Panc1 (cell line): ENCODE data around the gene DPP4. TPM values are rescaled to one million over a fixed set of nuclear protein-coding genes. Genes with fewer than 3 reads are reported as not detected.
"Not testable (repeated sequence)": the region's sequence is repeated elsewhere in the genome, so short reads cannot be mapped to it uniquely, and the experiment has no call there.

Source experiments
- ATAC-seq: fragments of 200-7000 bp; cut with Tn5 transposase; 2 replicates; pipeline ENCODE4 v1.9.1; 2020; ENCODE audit warnings: mild to moderate bottlenecking, moderate library complexity
- BruUV-seq: library from RNA; stranded (reverse); fragments of 400-500 nt; replicated peaks from 2 replicates; lab custom pipeline; 2021; lab: Mats Ljungman, UMichigan
- CTCF ChIA-PET: fragments of 300-600 bp; sonication (Branson Sonifier 250); formaldehyde crosslinking; loops from one replicate; lab custom pipeline; 2022; ENCODE audit warnings: antibody characterized with exemption; lab: Charles Lee
- POLR2A ChIA-PET: fragments of 300-600 bp; sonication (Branson Sonifier 250); formaldehyde crosslinking; loops from one replicate; lab custom pipeline; 2022; ENCODE audit warnings: antibody characterized with exemption; lab: Charles Lee
- DNase-seq: peaks from one replicate; pipeline ENCODE4 v3.0.0-alpha.2; 2010; ENCODE audit warnings: low read depth, low spot score
- H3K27ac ChIP-seq: 2 replicates; pipeline ENCODE4 v1.5.1; 2011; ENCODE audit warnings: mild to moderate bottlenecking, low read length, inconsistent platforms
- H3K27me3 ChIP-seq: fragments of 200-500 bp; sonication (Bioruptor generic); 2 replicates; pipeline ENCODE4 v1.6.0; 2014; ENCODE audit warnings: low read length, inconsistent platforms; ENCODE audit not compliant: control insufficient read depth, insufficient read depth
- H3K36me3 ChIP-seq: fragments of 200-500 bp; sonication (Bioruptor generic); 2 replicates; pipeline ENCODE4 v1.5.1; 2014; ENCODE audit warnings: inconsistent platforms, mild to moderate bottlenecking, low read length, moderate library complexity; ENCODE audit not compliant: control insufficient read depth, insufficient read depth
- H3K4me1 ChIP-seq: 2 replicates; pipeline ENCODE4 v1.5.1; 2011; ENCODE audit warnings: inconsistent platforms, mild to moderate bottlenecking, low read length, moderate library complexity; ENCODE audit not compliant: control insufficient read depth, insufficient read depth
- H3K4me3 ChIP-seq, 2 experiments: 2 replicates each; pipeline ENCODE4 v1.5.1; 2011 to 2012; ENCODE audit warnings: low read depth in 2 of 2, low read length in 2 of 2, mild to moderate bottlenecking in 2 of 2, inconsistent platforms in 1 of 2, moderate library complexity in 1 of 2
- H3K9me3 ChIP-seq: fragments of 200-500 bp; sonication (Bioruptor generic); 2 replicates; pipeline ENCODE4 v1.5.1; 2014; ENCODE audit warnings: low read depth, mild to moderate bottlenecking, inconsistent platforms, low read length, moderate library complexity; ENCODE audit not compliant: control insufficient read depth, insufficient read depth
- CTCF ChIP-seq: fragments of 450-650 bp; IDR thresholded peaks from 2 replicates; pipeline ENCODE4 v1.5.1; 2017; ENCODE audit warnings: mild to moderate bottlenecking
- POLR2AphosphoS5 ChIP-seq: IDR thresholded peaks from 2 replicates; pipeline ENCODE4 v1.6.1; 2012; ENCODE audit warnings: mild to moderate bottlenecking, low read depth, low read length, moderate library complexity
- REST ChIP-seq, 2 experiments: IDR thresholded peaks; 2 replicates each; pipeline ENCODE4 v1.6.1; 2011 to 2012; ENCODE audit warnings: low read depth in 2 of 2, control low read depth in 1 of 2, low read length in 1 of 2, mild to moderate bottlenecking in 1 of 2, moderate library complexity in 1 of 2; ENCODE audit not compliant: insufficient read depth in 1 of 2
- SIN3A ChIP-seq: IDR thresholded peaks from 2 replicates; pipeline ENCODE4 v1.6.1; 2012; ENCODE audit warnings: low read depth, mild to moderate bottlenecking, low read length, moderate library complexity, borderline replicate concordance; ENCODE audit not compliant: insufficient read depth
- TCF7L2 ChIP-seq: IDR thresholded peaks from 2 replicates; pipeline ENCODE4 v1.6.1; 2011; ENCODE audit warnings: mild to moderate bottlenecking, low read depth, low read length, inconsistent platforms
- in situ Hi-C: cut with HindIII; loops from 2 replicates; pipeline ENCODE4 v1.10.0; 2016; ENCODE audit warnings: low sequenced_read_pairs, low pct_unique_long_range_greater_than_20kb
- intact Hi-C: fragments of 100-400 bp; cut with micrococcal nuclease; formaldehyde crosslinking; loops from one replicate; pipeline ENCODE4 v1.10.0; 2022; ENCODE audit not compliant: unreplicated experiment
- total RNA-seq: library from RNA; stranded (reverse); gene quantifications from one replicate; pipeline ENCODE4 v1.2.1, GENCODE V29; 2021; ENCODE audit not compliant: unreplicated experiment

Gene DPP4
- total RNA-seq, 1 experiment from 2014 or later: 0.23 TPM

- DNase-seq (no peak), ATAC-seq (no peak)
- intact Hi-C loops (no loop called here), in situ Hi-C loops (no loop called here)
- Histone ChIP-seq H3K9me3 (no peaks in the 10 kb centered on the region), H3K27ac (no peak overlapping the region), H3K4me3 (no peak overlapping the region), H3K36me3 (no peaks in the 10 kb centered on the region), H3K4me1 (no peaks in the 10 kb centered on the region), H3K27me3 (no peaks in the 10 kb centered on the region)
- POLR2A ChIA-PET: no interaction called here
- TF ChIP-seq REST (IDR thresholded peaks at IDR 0.05; ENCODE audit: insufficient read depth in 1 of 2, low read depth in 2 of 2, low read length in 1 of 2): no peak
- no peak for TF ChIP-seq SIN3A
- no peak for TF ChIP-seq CTCF
- no peak for TF ChIP-seq TCF7L2
- no peak for TF ChIP-seq POLR2AphosphoS5
- no TSS peak for BruUV-seq
- CTCF ChIA-PET: no interaction called here
Observed at GRCh38 chr2:161979490-161979889, 94.5 kb downstream of the DPP4 start.

GRCh38 chr2:161977926-161978325, 96.1 kb downstream of the DPP4 start:
- BruUV-seq, ATAC-seq, H3K27ac ChIP-seq, in situ Hi-C loops, intact Hi-C loops, H3K4me3 ChIP-seq, H3K4me1 ChIP-seq, H3K9me3 ChIP-seq, POLR2A ChIA-PET, H3K36me3 ChIP-seq, CTCF ChIA-PET, DNase-seq, H3K27me3 ChIP-seq: not testable (repeated sequence)

- Histone ChIP-seq H3K36me3 (no peaks in the 10 kb centered on the region), H3K9me3 (no peaks in the 10 kb centered on the region), H3K27ac (no peak overlapping the region), H3K27me3 (no peaks in the 10 kb centered on the region), H3K4me1 (no peaks in the 10 kb centered on the region), H3K4me3 (no peak overlapping the region)
- TF ChIP-seq POLR2AphosphoS5 (no peak), TCF7L2 (no peak), REST (IDR thresholded peaks at IDR 0.05; ENCODE audit: insufficient read depth in 1 of 2, low read depth in 2 of 2, low read length in 1 of 2) (no peak), SIN3A (no peak), CTCF (no peak)
- CTCF ChIA-PET: no interaction called here
- no TSS peak for BruUV-seq
- intact Hi-C loops (no loop called here), in situ Hi-C loops (no loop called here)
- ATAC-seq (no peak), DNase-seq (no peak)
- POLR2A ChIA-PET: no interaction called here
Observed at GRCh38 chr2:161976917-161977316, 97.1 kb downstream of the DPP4 start.
